ENCODE measurements around the gene OR2D2. TPM values are rescaled to one million over a fixed set of nuclear protein-coding genes. Genes with fewer than 3 reads are reported as not detected.

The OR2D2 gene
- total RNA-seq, 2 experiments from 2014 or later, result not detected

GRCh38 chr11:6843670-6844069, 48.6 kb downstream of the OR2D2 start:
- Mint-ChIP-seq H3K4me1 (ENCODE audit: low read depth) (no peaks in the 10 kb centered on the region), H3K9me3 (no peaks in the 10 kb centered on the region), H3K36me3 (ENCODE audit: low read depth) (no peaks in the 10 kb centered on the region), H3K27me3 (peaks cover 13% of the 10 kb centered on the region), H3K4me3 (no peak overlapping the region), H3K27ac (no peak overlapping the region)
- ChIA-PET POLR2A (no interaction called here), CTCF (interaction anchor here (1.5 to 1.8 kb wide), 2 partner anchors 31 to 106 kb away, joined by 3 to 6 read pairs; no protein-coding TSS in a partner anchor)
- intact Hi-C loops (cut with micrococcal nuclease), result no loop called here
- ATAC-seq, result no peak
- no peak for DNase-seq
- TF ChIP-seq CTCF (IDR thresholded peaks at IDR 0.05), result no peak

- ChIA-PET CTCF (no interaction called here), POLR2A (no interaction called here)
- no peak for ATAC-seq
- Mint-ChIP-seq H3K27ac (no peak overlapping the region), H3K27me3 (peaks cover 13% of the 10 kb centered on the region), H3K9me3 (no peaks in the 10 kb centered on the region), H3K36me3 (ENCODE audit: low read depth) (no peaks in the 10 kb centered on the region), H3K4me1 (ENCODE audit: low read depth) (no peaks in the 10 kb centered on the region), H3K4me3 (no peak overlapping the region)
- no peak for DNase-seq
- intact Hi-C loops (cut with micrococcal nuclease), result no loop called here
- TF ChIP-seq CTCF (IDR thresholded peaks at IDR 0.05), result no peak
Measured at GRCh38 chr11:6841694-6842093, 50.6 kb downstream of the OR2D2 start.

Other genes starting within 250 kb of the OR2D2 start
- gene DCHS1, start 236.7 kb downstream of the OR2D2 start, total RNA-seq, result 1 to 10 TPM; 1.6 TPM
- 100 to 1,000 TPM; 140 to 144 TPM for gene MRPL17, start 209.2 kb downstream of the OR2D2 start, total RNA-seq
- under 1 TPM; 0.29 to 0.45 TPM for gene OR2AG2, start 120.5 kb downstream of the OR2D2 start, total RNA-seq
- not detected for gene OR2AG1, start 109.5 kb downstream of the OR2D2 start, total RNA-seq
- under 1 TPM; 0.16 to 0.38 TPM for gene OR6A2, start 92.8 kb downstream of the OR2D2 start, total RNA-seq
- not detected for gene OR10A5, start 46.8 kb downstream of the OR2D2 start, total RNA-seq
- not detected for gene OR10A2, start 29.4 kb downstream of the OR2D2 start, total RNA-seq
- gene OR10A4, start 15.9 kb downstream of the OR2D2 start, total RNA-seq, result not detected
- gene OR2D3, start 28.5 kb upstream of the OR2D2 start, total RNA-seq, result not detected
- gene ZNF215, start 33.9 kb upstream of the OR2D2 start, total RNA-seq, result 1 to 10 TPM; 2.2 to 2.5 TPM
- gene ZNF214, start 127.8 kb upstream of the OR2D2 start, total RNA-seq, result not detected
- under 1 TPM; 0.11 to 0.16 TPM for gene NLRP14, start 128.0 kb upstream of the OR2D2 start, total RNA-seq
- not detected for gene RBMXL2, start 196.5 kb upstream of the OR2D2 start, total RNA-seq

Measured in activated CD8-positive, alpha-beta T cell treated with anti-CD3 and anti-CD28 coated beads for 36 hours (primary cell).